ENCODE measurements around the gene P4HA2. TPM values are rescaled to one million over a fixed set of nuclear protein-coding genes. Genes with fewer than 3 reads are reported as not detected.

The P4HA2 gene
- total RNA-seq, 2 donors from 2014 or later, result 32.3 to 57.9 TPM

- intact Hi-C loops (cut with DNase I), result no loop called here
- Histone ChIP-seq H3K4me1 (peaks cover 16% of the 10 kb centered on the region), H3K27me3 (no peaks in the 10 kb centered on the region), H3K9me3 (no peaks in the 10 kb centered on the region), H3K36me3 (replicated peaks in 1 of 2; ENCODE audit: insufficient read depth in 1 of 2, low read depth in 2 of 2) (no peaks in the 10 kb centered on the region), H3K27ac (no peak overlapping the region), H3K4me3 (no peak overlapping the region)
- ATAC-seq (no peak), DNase-seq (no peak)
- 100% methylated on average over 1 of the region's 1 CpG; no CpG with 5 or more reads in 1 of the 2 donors for WGBS, 2 donors
- no peak for TF ChIP-seq POLR2A (IDR thresholded peaks at IDR 0.05)
- no peak for TF ChIP-seq CTCF (IDR thresholded peaks at IDR 0.05)
These were observed 39.1 kb upstream of the P4HA2 start for GRCh38 chr5:132266836-132267160.

- Histone ChIP-seq H3K4me1 (peaks cover 19% of the 10 kb centered on the region), H3K4me3 (no peak overlapping the region), H3K9me3 (no peaks in the 10 kb centered on the region), H3K36me3 (replicated peaks in 1 of 2; ENCODE audit: insufficient read depth in 1 of 2, low read depth in 2 of 2) (no peaks in the 10 kb centered on the region), H3K27me3 (no peaks in the 10 kb centered on the region), H3K27ac (peak overlapping the region; percentile 56 to 75 (median 68))
- WGBS, 2 donors, result 80 to 82% methylated on average over 3 to 7 of the region's 7 CpGs
- ATAC-seq (peak; percentile 5), DNase-seq (no peak)
- intact Hi-C loops (cut with DNase I), result no loop called here
- no peak for TF ChIP-seq POLR2A (IDR thresholded peaks at IDR 0.05)
- TF ChIP-seq CTCF (IDR thresholded peaks at IDR 0.05), result no peak
These were observed 38.6 kb upstream of the P4HA2 start for GRCh38 chr5:132266031-132266835.

GRCh38 chr5:132265336-132266030 is 37.8 kb upstream of the P4HA2 start:
- TF ChIP-seq POLR2A (IDR thresholded peaks at IDR 0.05) (peak in 1 of 3 donors; percentile 16), CTCF (IDR thresholded peaks at IDR 0.05) (no peak)
- DNase-seq (peak in 3 of 4 donors; percentile 50 to 75 (median 66)), ATAC-seq (peak; percentile 84)
- intact Hi-C loops (cut with DNase I), result no loop called here
- no peaks in the 10 kb centered on the region for H3K36me3 ChIP-seq (replicated peaks in 1 of 2; ENCODE audit: insufficient read depth in 1 of 2, low read depth in 2 of 2)
- peaks cover 26% of the 10 kb centered on the region for H3K4me1 ChIP-seq
- H3K4me3 ChIP-seq, result no peak overlapping the region
- peak overlapping the region; percentile 56 to 75 (median 68) for H3K27ac ChIP-seq
- no peaks in the 10 kb centered on the region for H3K9me3 ChIP-seq
- no peaks in the 10 kb centered on the region for H3K27me3 ChIP-seq
- WGBS, 2 donors, result 49 to 51% methylated on average over 5 to 8 of the region's 8 CpGs

GRCh38 chr5:132264546-132265335 is 37.1 kb upstream of the P4HA2 start:
- 66 to 70% methylated on average over 4 of the region's 4 CpGs for WGBS, 2 donors
- ATAC-seq, result no peak
- Histone ChIP-seq H3K4me3 (no peak overlapping the region), H3K4me1 (peaks cover 26% of the 10 kb centered on the region), H3K36me3 (replicated peaks in 1 of 2; ENCODE audit: insufficient read depth in 1 of 2, low read depth in 2 of 2) (no peaks in the 10 kb centered on the region), H3K9me3 (no peaks in the 10 kb centered on the region), H3K27ac (peak overlapping the region in 3 of 4 donors; percentile 56 to 75 (median 72)), H3K27me3 (no peaks in the 10 kb centered on the region)
- no peak for DNase-seq
- no peak for TF ChIP-seq POLR2A (IDR thresholded peaks at IDR 0.05)
- no peak for TF ChIP-seq CTCF (IDR thresholded peaks at IDR 0.05)
- intact Hi-C loops (cut with DNase I), result no loop called here

All from body of pancreas (tissue), 4 donors.